Gastrocnemius medialis (tissue), 4 donors: ENCODE results near the gene SSX2IP.

Source experiments
- POLR2A ChIP-seq, 2 donors: fragments of 450-650 bp; IDR thresholded peaks; one replicate each; pipeline ENCODE4 v1.6.1; 2017; ENCODE audit warnings: antibody characterized with exemption in 2 of 2, mild to moderate bottlenecking in 2 of 2, moderate library complexity in 2 of 2
- TF ChIP-seq, protein P1 (sequence below), 5 experiments: fragments of 450-650 bp in 3 of 5; fragments of 200-600 bp in 2 of 5; sonication (generic) in 2 of 5; IDR thresholded peaks in 4 of 5; conservative IDR thresholded peaks in 1 of 5; 1 replicate in 4 of 5; 2 replicates in 1 of 5; pipeline ENCODE4 v1.5.1; 2016 to 2019; ENCODE audit warnings: antibody characterized with exemption in 5 of 5, mild to moderate bottlenecking in 3 of 5, moderate library complexity in 3 of 5

DNA sequence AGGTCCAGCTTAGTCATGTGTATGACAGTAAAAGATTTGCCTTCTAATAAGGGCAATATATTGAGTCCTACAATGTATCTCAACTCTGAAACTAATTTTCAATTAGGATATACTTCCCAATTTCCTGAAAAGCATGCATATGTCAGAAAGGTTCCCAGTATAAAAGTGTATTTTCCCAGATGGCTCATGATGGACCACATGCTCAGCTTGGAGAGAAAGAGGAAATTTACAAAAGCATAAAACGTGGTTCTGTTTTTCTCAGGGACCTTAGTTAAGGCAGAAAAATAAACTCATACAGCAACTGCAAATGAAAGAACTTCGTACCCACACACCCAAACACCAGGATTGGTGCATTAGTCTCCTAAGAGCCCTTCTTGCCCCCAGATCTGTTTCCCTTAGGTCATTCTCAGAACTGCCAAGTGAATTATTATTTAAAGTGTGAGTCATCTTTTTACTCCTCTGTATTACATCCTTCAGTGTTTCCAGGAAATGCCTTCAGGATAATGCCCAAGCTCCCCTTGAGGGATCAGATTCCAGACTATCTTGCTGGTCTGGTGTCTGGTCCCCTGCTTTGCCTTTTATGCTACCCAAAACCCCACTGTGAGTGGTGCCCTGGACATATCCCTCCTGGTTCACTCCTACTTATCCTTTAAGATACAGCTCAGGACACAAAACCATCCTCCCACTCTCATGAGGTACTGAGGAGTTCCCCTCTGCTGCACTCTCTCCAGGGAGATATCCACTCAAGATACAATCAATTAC, 57.4 kb downstream of the SSX2IP start:
- TF ChIP-seq POLR2A (IDR thresholded peaks at IDR 0.05): no peak
- TF ChIP-seq, protein P1, sequence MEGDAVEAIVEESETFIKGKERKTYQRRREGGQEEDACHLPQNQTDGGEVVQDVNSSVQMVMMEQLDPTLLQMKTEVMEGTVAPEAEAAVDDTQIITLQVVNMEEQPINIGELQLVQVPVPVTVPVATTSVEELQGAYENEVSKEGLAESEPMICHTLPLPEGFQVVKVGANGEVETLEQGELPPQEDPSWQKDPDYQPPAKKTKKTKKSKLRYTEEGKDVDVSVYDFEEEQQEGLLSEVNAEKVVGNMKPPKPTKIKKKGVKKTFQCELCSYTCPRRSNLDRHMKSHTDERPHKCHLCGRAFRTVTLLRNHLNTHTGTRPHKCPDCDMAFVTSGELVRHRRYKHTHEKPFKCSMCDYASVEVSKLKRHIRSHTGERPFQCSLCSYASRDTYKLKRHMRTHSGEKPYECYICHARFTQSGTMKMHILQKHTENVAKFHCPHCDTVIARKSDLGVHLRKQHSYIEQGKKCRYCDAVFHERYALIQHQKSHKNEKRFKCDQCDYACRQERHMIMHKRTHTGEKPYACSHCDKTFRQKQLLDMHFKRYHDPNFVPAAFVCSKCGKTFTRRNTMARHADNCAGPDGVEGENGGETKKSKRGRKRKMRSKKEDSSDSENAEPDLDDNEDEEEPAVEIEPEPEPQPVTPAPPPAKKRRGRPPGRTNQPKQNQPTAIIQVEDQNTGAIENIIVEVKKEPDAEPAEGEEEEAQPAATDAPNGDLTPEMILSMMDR (IDR thresholded peaks at IDR 0.05 in 4 of 5, conservative IDR thresholded peaks at IDR 0.05 in 1 of 5): no peak
